Right renal pelvis (tissue), 4 donors: ENCODE measurements around the gene IRF7. TPM values are rescaled to one million over a fixed set of nuclear protein-coding genes. Genes with fewer than 3 reads are reported as not detected.

Experiments used
- DNase-seq, 4 donors: peaks; one replicate each; pipeline ENCODE4 v3.0.0-alpha.2; 2013; ENCODE audit warnings: low read depth in 4 of 4, low spot score in 3 of 4, missing footprints in 1 of 4
- polyA plus RNA-seq, 4 donors: library from polyadenylated mRNA; unstranded; fragments of 120-200 nt; gene quantifications; one replicate each; pipeline ENCODE4 v1.2.1, GENCODE V29; 2013; ENCODE audit not compliant: insufficient read length in 4 of 4

Gene IRF7
- polyA plus RNA-seq, 4 donors: 8.1 to 12.4 (median 8.4) TPM

DNA sequence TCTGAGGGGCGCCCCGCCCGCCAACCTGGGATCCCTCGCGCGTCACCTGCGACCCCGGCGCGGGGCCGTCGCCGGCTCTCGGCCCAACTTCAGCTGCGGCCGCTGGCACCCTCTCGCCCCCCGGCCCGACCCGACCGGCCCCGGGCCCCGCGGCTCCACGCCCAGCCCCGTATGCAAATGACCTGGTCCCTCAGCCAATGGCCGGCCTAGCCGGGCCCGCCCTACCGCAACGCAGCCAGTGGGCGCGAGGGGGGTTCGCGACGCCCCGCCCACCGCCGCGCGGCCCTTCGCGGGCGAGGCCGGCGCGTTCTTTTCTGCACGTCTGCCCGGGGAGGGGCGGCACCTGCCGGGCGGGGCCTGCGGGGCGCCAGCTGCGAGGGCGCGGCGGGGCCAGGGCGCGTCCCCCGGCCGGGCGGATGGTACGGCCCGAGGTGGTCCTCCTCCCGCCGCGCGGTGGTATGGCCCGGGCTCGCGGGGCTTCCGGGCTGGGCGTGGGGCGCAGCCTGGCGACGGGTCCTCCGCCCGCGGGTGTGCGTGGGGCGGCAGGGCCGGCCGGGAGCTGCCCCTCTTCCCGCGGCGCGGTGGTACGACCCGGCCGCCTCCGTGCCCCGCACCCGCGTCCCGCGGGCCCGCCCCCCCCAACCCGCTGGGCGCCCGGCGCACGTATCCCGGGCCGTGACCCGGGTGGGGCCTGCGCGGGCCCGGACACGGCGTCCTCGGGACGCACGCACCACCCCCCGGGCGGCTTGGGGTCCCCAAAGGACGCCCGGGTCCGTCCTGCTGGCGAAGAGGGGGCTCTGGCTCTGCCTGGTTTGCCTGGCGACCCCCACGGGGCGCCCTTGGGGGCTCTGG lies 47.2 kb downstream of the IRF7 start:
- peak; percentile 75 to 87 (median 76) for DNase-seq

- DNase-seq: no peak
These were observed 48.0 kb downstream of the IRF7 start for GRCh38 chr11:567629-568292.

DNA sequence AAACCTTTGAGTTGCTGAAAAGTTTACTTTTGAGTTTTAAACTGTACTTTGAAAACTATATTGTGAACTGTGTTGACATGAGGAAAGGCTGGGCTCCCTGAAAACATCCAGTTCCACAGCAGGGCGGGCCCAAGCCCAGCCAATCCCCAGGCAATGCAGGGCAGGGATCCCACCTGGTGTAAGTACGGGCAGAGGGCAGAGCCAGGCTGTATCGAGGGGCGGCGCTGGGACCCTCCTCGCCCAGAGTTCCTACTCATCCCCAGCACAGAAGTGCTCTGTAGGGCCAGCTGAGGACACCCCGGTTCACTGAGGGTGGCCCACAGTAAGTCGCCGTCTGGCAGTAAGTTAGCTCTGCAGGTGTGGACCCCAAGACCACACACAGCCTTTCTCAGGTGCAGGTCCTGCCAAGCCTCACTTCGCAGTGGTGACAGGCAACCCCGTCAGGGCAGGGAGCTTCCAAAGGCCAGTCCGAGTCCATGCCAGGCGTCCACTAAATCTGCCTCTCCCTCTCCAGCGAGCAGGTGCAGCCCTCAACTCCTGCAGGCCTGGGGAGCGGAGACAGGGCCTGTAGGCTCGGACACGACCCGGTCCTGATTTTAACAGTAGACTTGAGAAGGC lies 48.6 kb downstream of the IRF7 start:
- DNase-seq: no peak

DNA sequence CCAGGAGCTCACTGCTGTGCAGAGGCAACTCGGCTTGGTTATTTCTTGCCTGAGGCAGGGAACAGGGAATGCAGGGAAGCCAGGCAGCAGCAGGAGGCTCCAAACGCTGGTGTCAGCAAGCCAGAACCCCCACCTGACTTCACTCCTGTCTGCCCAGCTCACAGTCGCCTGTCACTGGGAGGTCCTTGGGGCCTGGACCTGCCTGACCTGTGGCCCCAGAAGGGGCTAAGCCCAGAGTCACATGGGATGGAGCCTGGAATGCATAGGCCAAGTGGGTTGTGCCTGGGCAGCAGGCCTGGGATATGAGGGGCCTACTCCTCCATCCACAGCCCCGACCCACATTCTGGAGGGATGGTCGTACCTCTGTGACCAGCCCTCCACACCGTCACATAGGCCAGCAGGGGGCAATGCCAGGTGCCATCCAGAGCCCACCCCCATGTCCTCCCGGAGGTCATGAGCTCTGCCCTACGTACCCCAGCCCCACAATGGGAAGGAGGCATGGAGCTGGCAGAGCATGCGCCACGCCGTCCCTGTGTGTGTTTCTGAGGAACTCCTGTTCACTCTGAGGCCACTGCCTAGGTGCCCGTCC lies 49.7 kb downstream of the IRF7 start:
- DNase-seq: no peak

DNA sequence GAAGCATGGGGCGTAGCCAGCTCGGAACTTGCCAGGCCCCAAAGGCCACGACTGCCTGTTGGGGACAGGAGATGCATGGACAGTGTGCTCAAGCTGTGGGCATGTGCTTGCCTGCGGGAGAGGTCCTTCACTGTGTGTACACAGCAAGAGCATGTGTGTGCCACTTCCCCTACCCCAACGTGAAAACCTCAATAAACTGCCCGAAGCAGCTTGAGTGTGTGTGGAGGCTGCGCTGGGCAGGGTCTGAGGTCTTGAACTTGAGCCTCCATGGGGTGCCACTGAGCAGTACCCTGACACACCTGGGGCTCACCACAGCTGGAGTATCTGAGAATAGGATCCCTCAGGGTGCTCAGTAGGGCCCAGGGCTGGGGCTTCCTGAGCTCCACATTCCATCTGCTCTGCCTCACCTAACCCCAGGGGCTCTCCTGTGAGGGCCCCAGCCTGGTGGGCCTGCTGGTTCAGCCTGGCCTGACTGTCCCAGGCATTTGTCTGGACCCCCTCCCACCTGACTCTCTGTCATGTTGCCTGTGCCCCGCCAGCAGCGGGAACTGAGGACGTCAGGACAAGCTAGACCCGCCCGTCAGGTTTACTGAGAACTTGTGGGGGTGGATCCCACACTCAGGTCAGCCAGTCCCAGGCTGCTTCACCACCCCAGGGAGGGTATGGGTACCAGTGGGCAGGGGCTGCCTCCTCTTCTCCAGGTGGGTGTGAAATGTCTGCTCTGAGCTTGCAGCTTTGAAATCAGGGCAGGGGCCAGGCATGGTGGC lies 51.8 kb downstream of the IRF7 start:
- no peak for DNase-seq

- DNase-seq: no peak
These were observed 52.5 kb downstream of the IRF7 start for GRCh38 chr11:563066-563811.

Other genes with a start within 250 kb of the IRF7 start
- 10 to 100 TPM; 57.3 to 83.9 (median 61.4) TPM for gene B4GALNT4, start 246.5 kb downstream of the IRF7 start, polyA plus RNA-seq
- 1 to 10 TPM; 4.0 to 7.4 (median 5.2) TPM for gene PKP3, start 221.7 kb downstream of the IRF7 start, polyA plus RNA-seq
- gene SIGIRR, start 201.0 kb downstream of the IRF7 start, polyA plus RNA-seq: 10 to 100 TPM; 33.4 to 64.4 (median 36.7) TPM
- gene ANO9, start 173.9 kb downstream of the IRF7 start, polyA plus RNA-seq: 10 to 100 TPM in 1 of 4 donors, 1 to 10 TPM in 3; 7.8 to 12.7 (median 9.6) TPM
- 10 to 100 TPM; 30.1 to 41.4 (median 32.5) TPM for gene PTDSS2, start 165.7 kb downstream of the IRF7 start, polyA plus RNA-seq
- 100 to 1,000 TPM in 1 of 4 donors, 10 to 100 TPM in 3; 80.9 to 120 (median 86.6) TPM for gene RNH1, start 108.7 kb downstream of the IRF7 start, polyA plus RNA-seq
- gene HRAS, start 80.4 kb downstream of the IRF7 start, polyA plus RNA-seq: 10 to 100 TPM; 39.5 to 57.2 (median 41.2) TPM
- 1 to 10 TPM; 3.3 to 5.2 (median 4.1) TPM for gene LRRC56, start 78.4 kb downstream of the IRF7 start, polyA plus RNA-seq
- gene LMNTD2, start 55.2 kb downstream of the IRF7 start, polyA plus RNA-seq: 1 to 10 TPM; 2.8 to 5.9 (median 3.6) TPM
- gene RASSF7, start 55.0 kb downstream of the IRF7 start, polyA plus RNA-seq: 10 to 100 TPM; 42.7 to 68.7 (median 45.2) TPM
- gene PHRF1, start 39.5 kb downstream of the IRF7 start, polyA plus RNA-seq: 10 to 100 TPM; 21.1 to 27.4 (median 21.9) TPM
- 10 to 100 TPM; 31.8 to 49.2 (median 42.9) TPM for gene CDHR5, start 9.0 kb upstream of the IRF7 start, polyA plus RNA-seq
- 1 to 10 TPM; 1.2 to 3.5 (median 1.9) TPM for gene SCT, start 11.2 kb upstream of the IRF7 start, polyA plus RNA-seq
- gene DRD4, start 21.3 kb upstream of the IRF7 start, polyA plus RNA-seq: 1 to 10 TPM; 1.7 to 5.7 (median 2.1) TPM
- 10 to 100 TPM; 36.3 to 55.9 (median 46.3) TPM for gene DEAF1, start 79.3 kb upstream of the IRF7 start, polyA plus RNA-seq
- gene TMEM80, start 79.9 kb upstream of the IRF7 start, polyA plus RNA-seq: 10 to 100 TPM; 37.4 to 45.2 (median 42.2) TPM
- 100 to 1,000 TPM in 3 of 4 donors, 10 to 100 TPM in 1; 94.5 to 147 (median 112) TPM for gene EPS8L2, start 90.3 kb upstream of the IRF7 start, polyA plus RNA-seq
- gene TALDO1, start 131.5 kb upstream of the IRF7 start, polyA plus RNA-seq: 100 to 1,000 TPM; 132 to 146 (median 135) TPM
- gene GATD1, start 161.5 kb upstream of the IRF7 start, polyA plus RNA-seq: 10 to 100 TPM; 70.9 to 97.2 (median 74.7) TPM
- gene CEND1, start 174.1 kb upstream of the IRF7 start, polyA plus RNA-seq: under 1 TPM; 0.36 to 0.96 (median 0.54) TPM
- gene SLC25A22, start 182.3 kb upstream of the IRF7 start, polyA plus RNA-seq: 10 to 100 TPM; 14.3 to 19.3 (median 14.7) TPM
- gene PIDD1, start 189.3 kb upstream of the IRF7 start, polyA plus RNA-seq: 10 to 100 TPM in 1 of 4 donors, 1 to 10 TPM in 3; 7.5 to 14.9 (median 8.7) TPM
- gene RPLP2, start 194.0 kb upstream of the IRF7 start, polyA plus RNA-seq: 1,000 to 10,000 TPM in 2 of 4 donors, 100 to 1,000 TPM in 2; 857 to 1,329 (median 1,011) TPM
- gene PNPLA2, start 203.0 kb upstream of the IRF7 start, polyA plus RNA-seq: 10 to 100 TPM; 49.8 to 83.4 (median 57.7) TPM
- 10 to 100 TPM; 11.5 to 20.7 (median 13.0) TPM for gene CRACR2B, start 212.0 kb upstream of the IRF7 start, polyA plus RNA-seq
- 100 to 1,000 TPM; 194 to 242 (median 203) TPM for gene CD151, start 217.0 kb upstream of the IRF7 start, polyA plus RNA-seq
- gene POLR2L, start 226.6 kb upstream of the IRF7 start, polyA plus RNA-seq: 100 to 1,000 TPM in 3 of 4 donors, 10 to 100 TPM in 1; 94.4 to 125 (median 106) TPM
- 10 to 100 TPM; 63.9 to 92.2 (median 72.2) TPM for gene TSPAN4, start 226.9 kb upstream of the IRF7 start, polyA plus RNA-seq